Measurements from ENCODE around the gene B3GNT8. TPM values are rescaled to one million over a fixed set of nuclear protein-coding genes. Genes with fewer than 3 reads are reported as not detected.
"Not testable (repeated sequence)": the region's sequence is repeated elsewhere in the genome, so short reads cannot be mapped to it uniquely, and the experiment has no call there.

The B3GNT8 gene, protein sequence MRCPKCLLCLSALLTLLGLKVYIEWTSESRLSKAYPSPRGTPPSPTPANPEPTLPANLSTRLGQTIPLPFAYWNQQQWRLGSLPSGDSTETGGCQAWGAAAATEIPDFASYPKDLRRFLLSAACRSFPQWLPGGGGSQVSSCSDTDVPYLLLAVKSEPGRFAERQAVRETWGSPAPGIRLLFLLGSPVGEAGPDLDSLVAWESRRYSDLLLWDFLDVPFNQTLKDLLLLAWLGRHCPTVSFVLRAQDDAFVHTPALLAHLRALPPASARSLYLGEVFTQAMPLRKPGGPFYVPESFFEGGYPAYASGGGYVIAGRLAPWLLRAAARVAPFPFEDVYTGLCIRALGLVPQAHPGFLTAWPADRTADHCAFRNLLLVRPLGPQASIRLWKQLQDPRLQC
- 1.9 TPM for polyA plus RNA-seq (2013, experiment 1 of 2)
- 1.7 TPM for polyA plus RNA-seq (2013, experiment 2 of 2)

DNA sequence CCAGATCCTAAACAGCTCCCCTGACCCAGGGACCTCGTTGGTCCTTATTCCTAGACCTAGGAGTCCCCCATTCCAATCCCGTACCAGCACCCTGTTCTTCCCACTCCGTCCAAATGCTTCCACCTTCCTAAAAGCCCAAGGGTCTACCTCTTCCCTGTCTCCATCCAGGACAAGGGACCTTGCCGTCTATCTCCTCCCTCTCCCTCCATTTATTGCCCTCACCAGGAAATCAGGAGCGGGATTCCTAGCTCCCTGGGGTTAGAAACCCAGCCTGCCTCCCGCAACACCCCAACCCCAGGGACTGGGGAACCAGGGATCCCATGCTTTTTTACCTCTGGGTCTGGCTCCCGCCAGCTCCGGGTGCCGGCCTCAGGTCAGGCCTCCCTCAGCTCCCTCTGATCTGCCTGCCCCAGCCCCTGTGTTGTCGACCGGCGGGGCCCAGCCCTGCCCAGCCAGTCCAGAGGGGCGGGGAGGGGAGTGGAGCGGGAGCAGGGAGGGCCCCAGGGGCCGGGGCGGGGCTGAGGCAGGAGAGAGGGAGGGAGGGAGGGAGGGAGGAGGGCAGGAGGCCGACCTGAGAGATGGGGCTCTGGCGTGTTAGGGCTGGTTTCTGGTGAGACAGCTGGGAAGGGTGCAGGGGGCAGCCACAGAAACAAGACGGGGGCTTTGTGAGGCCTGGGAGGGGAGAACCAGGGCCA lies at the start of gene B3GNT8:
Gene B3GNT8, minus strand, starts transcription at position 423 of the 695 bp plus-strand sequence. CDS start 596 bp downstream, outside the sequence.
- Histone ChIP-seq H2AK5ac (ENCODE audit: low read length, severe bottlenecking) (peak within 1 kb of the TSS; percentile 73), H3K23ac (ENCODE audit: low read length in 2 of 2) (peak within 1 kb of the TSS in 1 of 2 experiments; percentile 56), H2BK15ac (ENCODE audit: low read depth, poor library complexity, severe bottlenecking) (peak within 1 kb of the TSS; percentile 93), H3K14ac (ENCODE audit: low read length in 2 of 2) (peak within 1 kb of the TSS in 1 of 2 experiments; percentile 29), H3K27me3 (ENCODE audit: control insufficient read depth in 1 of 2, insufficient read depth in 1 of 2, low read length in 2 of 2) (no peaks in the 10 kb centered on the region), H3K18ac (ENCODE audit: low read depth in 1 of 2, low read length in 2 of 2) (peak within 1 kb of the TSS; percentile 56 to 89), H3K4me3 (ENCODE audit: insufficient read depth in 1 of 2, low read depth in 1 of 2, low read length in 2 of 2) (peak within 1 kb of the TSS; percentile 31 to 92), H4K8ac (ENCODE audit: low read length) (peak within 1 kb of the TSS; percentile 92), H3K4me2 (ENCODE audit: low read length, poor library complexity, severe bottlenecking) (peak within 1 kb of the TSS; percentile 71), H2BK120ac (ENCODE audit: low read depth, low read length) (peak within 1 kb of the TSS; percentile 50), H4K91ac (ENCODE audit: low read length) (peak within 1 kb of the TSS; percentile 90), H3K27ac (ENCODE audit: low read length, poor library complexity, severe bottlenecking) (peak within 1 kb of the TSS; percentile 3), H3K9ac (ENCODE audit: low read length) (peak within 1 kb of the TSS; percentile 96), H3K36me3 (ENCODE audit: control insufficient read depth in 1 of 2, insufficient read depth in 2 of 2, low read depth in 1 of 2, low read length in 2 of 2) (peaks cover 47 to 57% of the 10 kb centered on the region in 2 experiments), H3K79me1 (replicated peaks; ENCODE audit: low read length, poor library complexity, severe bottlenecking) (peaks cover 7% of the 10 kb centered on the region), H2BK12ac (ENCODE audit: low read length in 2 of 2) (peak within 1 kb of the TSS; percentile 32 to 38), H2AFZ (ENCODE audit: low read depth, low read length) (peak within 1 kb of the TSS; percentile 54), H2BK5ac (ENCODE audit: low read depth, low read length, poor library complexity, severe bottlenecking) (no peak within 1 kb of the TSS), H3K4ac (ENCODE audit: low read depth in 1 of 2, low read length in 2 of 2) (peak within 1 kb of the TSS; percentile 64 to 69), H3K9me3 (ENCODE audit: control insufficient read depth, low read length) (no peaks in the 10 kb centered on the region), H3K4me1 (ENCODE audit: control insufficient read depth, insufficient read depth, low read depth, low read length) (peaks cover 34% of the 10 kb centered on the region)
- 7% methylated on average over 19 of the region's 19 CpGs for WGBS
- peak; percentile 77 for DNase-seq

DNA sequence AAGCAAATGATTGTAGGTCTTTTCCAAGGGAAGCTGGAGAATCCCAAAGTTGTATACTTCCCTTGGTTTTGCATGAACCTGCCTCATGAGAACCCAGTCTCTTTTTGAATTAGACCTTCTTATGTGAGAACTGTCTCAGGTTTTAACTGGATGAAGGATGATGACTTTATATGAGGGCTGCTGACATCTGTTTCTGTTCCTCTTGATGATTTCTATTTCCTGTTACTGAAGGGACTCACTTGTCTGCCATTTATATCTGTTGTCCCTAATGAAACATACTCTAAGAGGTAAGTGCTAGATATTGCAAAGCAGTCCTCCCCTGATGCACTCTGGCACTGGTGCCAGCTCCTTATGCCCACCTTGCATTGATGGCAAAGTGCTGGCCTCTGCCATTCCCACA lies 49.4 kb upstream of the B3GNT8 start:
- Histone ChIP-seq H3K36me3 (ENCODE audit: control insufficient read depth in 1 of 2, insufficient read depth in 2 of 2, low read depth in 1 of 2, low read length in 2 of 2) (no peaks in the 10 kb centered on the region), H3K4ac (ENCODE audit: low read depth in 1 of 2, low read length in 2 of 2) (no peak overlapping the region), H2BK15ac (ENCODE audit: low read depth, poor library complexity, severe bottlenecking) (no peak overlapping the region), H3K79me1 (replicated peaks; ENCODE audit: low read length, poor library complexity, severe bottlenecking) (no peaks in the 10 kb centered on the region), H3K23ac (ENCODE audit: low read length in 2 of 2) (no peak overlapping the region), H2BK12ac (ENCODE audit: low read length in 2 of 2) (no peak overlapping the region), H3K4me3 (ENCODE audit: insufficient read depth in 1 of 2, low read depth in 1 of 2, low read length in 2 of 2) (no peak overlapping the region), H3K4me1 (ENCODE audit: control insufficient read depth, insufficient read depth, low read depth, low read length) (no peaks in the 10 kb centered on the region), H2AK5ac (ENCODE audit: low read length, severe bottlenecking) (no peak overlapping the region), H2AFZ (ENCODE audit: low read depth, low read length) (no peak overlapping the region), H4K8ac (ENCODE audit: low read length) (no peak overlapping the region), H3K14ac (ENCODE audit: low read length in 2 of 2) (no peak overlapping the region), H4K91ac (ENCODE audit: low read length) (no peak overlapping the region), H3K27me3 (ENCODE audit: control insufficient read depth in 1 of 2, insufficient read depth in 1 of 2, low read length in 2 of 2) (peaks cover 0 to 47% of the 10 kb centered on the region in 2 experiments), H3K27ac (ENCODE audit: low read length, poor library complexity, severe bottlenecking) (no peak overlapping the region), H3K18ac (ENCODE audit: low read depth in 1 of 2, low read length in 2 of 2) (no peak overlapping the region), H3K9me3 (ENCODE audit: control insufficient read depth, low read length) (no peaks in the 10 kb centered on the region), H3K9ac (ENCODE audit: low read length) (no peak overlapping the region), H2BK5ac (ENCODE audit: low read depth, low read length, poor library complexity, severe bottlenecking) (no peak overlapping the region), H2BK120ac (ENCODE audit: low read depth, low read length) (no peak overlapping the region), H3K4me2 (ENCODE audit: low read length, poor library complexity, severe bottlenecking) (no peak overlapping the region)
- no peak for DNase-seq

DNA sequence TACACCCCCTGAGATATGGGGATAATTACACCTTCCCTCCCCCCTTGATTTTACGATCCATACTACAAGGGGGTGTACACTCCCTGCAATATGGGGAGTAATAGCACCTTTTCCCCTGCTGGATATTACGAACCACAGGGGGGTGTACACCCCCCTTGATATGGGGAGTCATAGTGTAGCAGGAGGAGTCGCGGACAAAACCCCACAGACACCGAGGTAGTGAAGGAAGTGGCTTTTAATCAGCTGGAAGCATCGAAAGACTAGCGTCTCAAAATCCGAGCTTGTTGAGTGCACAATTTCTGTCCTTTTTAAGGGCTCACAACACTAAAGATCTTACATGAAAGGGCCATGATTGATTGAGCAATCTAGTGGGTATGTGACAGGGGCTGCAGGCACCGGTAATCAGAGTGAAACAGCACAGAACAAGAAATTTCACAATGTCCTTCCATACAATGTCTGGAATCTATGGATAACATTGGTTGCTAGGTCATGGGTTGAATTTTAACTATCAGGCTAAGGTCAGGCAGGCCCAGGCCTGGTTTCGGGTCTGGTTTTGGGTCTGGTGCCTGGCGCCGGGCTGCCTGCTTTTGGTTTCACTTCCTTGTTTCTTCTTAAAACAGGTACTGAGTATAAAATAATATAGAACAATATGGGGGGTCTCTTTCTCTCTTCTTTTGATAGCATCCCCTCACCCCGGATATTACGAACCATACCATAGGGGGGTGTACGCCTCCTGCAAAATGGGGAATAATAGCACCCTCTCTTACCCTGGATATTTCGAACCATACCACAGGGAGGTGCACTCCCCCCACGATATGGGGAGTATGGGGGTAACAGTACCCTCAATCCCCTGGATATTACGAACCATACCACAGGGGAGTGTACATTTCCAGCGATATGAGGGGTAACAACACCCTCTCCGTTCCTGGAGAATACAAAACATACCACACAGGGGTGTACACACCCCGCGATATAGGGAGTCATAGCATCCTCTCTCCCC lies 36.4 kb upstream of the B3GNT8 start:
- H2BK120ac ChIP-seq (ENCODE audit: low read depth, low read length); H4K8ac ChIP-seq (ENCODE audit: low read length); H3K4ac ChIP-seq (ENCODE audit: low read depth in 1 of 2, low read length in 2 of 2); H3K9ac ChIP-seq (ENCODE audit: low read length); H3K36me3 ChIP-seq (ENCODE audit: control insufficient read depth in 1 of 2, insufficient read depth in 2 of 2, low read depth in 1 of 2, low read length in 2 of 2); H3K4me3 ChIP-seq (ENCODE audit: insufficient read depth in 1 of 2, low read depth in 1 of 2, low read length in 2 of 2); H2AFZ ChIP-seq (ENCODE audit: low read depth, low read length); H3K79me1 ChIP-seq (replicated peaks; ENCODE audit: low read length, poor library complexity, severe bottlenecking); H2AK5ac ChIP-seq (ENCODE audit: low read length, severe bottlenecking); DNase-seq; H3K14ac ChIP-seq (ENCODE audit: low read length in 2 of 2); H4K91ac ChIP-seq (ENCODE audit: low read length); H3K4me1 ChIP-seq (ENCODE audit: control insufficient read depth, insufficient read depth, low read depth, low read length); H2BK12ac ChIP-seq (ENCODE audit: low read length in 2 of 2); H2BK5ac ChIP-seq (ENCODE audit: low read depth, low read length, poor library complexity, severe bottlenecking); H3K18ac ChIP-seq (ENCODE audit: low read depth in 1 of 2, low read length in 2 of 2); H3K23ac ChIP-seq (ENCODE audit: low read length in 2 of 2); H3K9me3 ChIP-seq (ENCODE audit: control insufficient read depth, low read length); H3K4me2 ChIP-seq (ENCODE audit: low read length, poor library complexity, severe bottlenecking); H3K27ac ChIP-seq (ENCODE audit: low read length, poor library complexity, severe bottlenecking); H2BK15ac ChIP-seq (ENCODE audit: low read depth, poor library complexity, severe bottlenecking): not testable (repeated sequence)
- WGBS: 80% methylated on average over 16 of the region's 22 CpGs
- peaks cover 0 to 78% of the 10 kb centered on the region in 2 experiments for H3K27me3 ChIP-seq (ENCODE audit: control insufficient read depth in 1 of 2, insufficient read depth in 1 of 2, low read length in 2 of 2)

Measured in mesenchymal stem cell (in vitro differentiated cells and primary cell).